Stimulated activated CD4-positive, alpha-beta T cell treated with anti-CD3 and anti-CD28 coated beads, Interleukin-15, amount 100 ng/mL, for 24 hours (primary cell): ENCODE results near the gene TGDS.

Source experiments
- DNase-seq: peaks from one replicate; pipeline ENCODE4 v3.0.0-alpha.2; 2020

Gene TGDS

GRCh38 chr13:94599877-94600276 lies 3.9 kb upstream of the TGDS start:
- no peak for DNase-seq

GRCh38 chr13:94598281-94598680 lies 2.3 kb upstream of the TGDS start:
- no peak for DNase-seq

GRCh38 chr13:94596575-94596971 lies 621 bp upstream of the TGDS start:
- no peak for DNase-seq

GRCh38 chr13:94595001-94595949 lies 677 bp downstream of the TGDS start:
- peak; percentile 52 for DNase-seq

- DNase-seq, result no peak
Measured at GRCh38 chr13:94590744-94591143, 5.2 kb downstream of the TGDS start.

- no peak for DNase-seq
Measured at GRCh38 chr13:94588541-94588940, 7.4 kb downstream of the TGDS start.

GRCh38 chr13:94586371-94586770 lies 9.6 kb downstream of the TGDS start:
- no peak for DNase-seq

- DNase-seq, result no peak
Measured at GRCh38 chr13:94585543-94586101, 10.3 kb downstream of the TGDS start.

- no peak for DNase-seq
Measured at GRCh38 chr13:94583926-94584325, 12.0 kb downstream of the TGDS start.

- DNase-seq, result no peak
Measured at GRCh38 chr13:94579063-94579462, 16.9 kb downstream of the TGDS start.

- DNase-seq, result no peak
Measured at GRCh38 chr13:94569615-94570014, 26.3 kb downstream of the TGDS start.

- no peak for DNase-seq
Measured at GRCh38 chr13:94568443-94568842, 27.5 kb downstream of the TGDS start.

GRCh38 chr13:94567581-94567980 lies 28.4 kb downstream of the TGDS start:
- no peak for DNase-seq

- no peak for DNase-seq
Measured at GRCh38 chr13:94561126-94561525, 34.8 kb downstream of the TGDS start.

- no peak for DNase-seq
Measured at GRCh38 chr13:94560116-94560515, 35.8 kb downstream of the TGDS start.

GRCh38 chr13:94559222-94559795 lies 36.6 kb downstream of the TGDS start:
- no peak for DNase-seq

- DNase-seq, result no peak
Measured at GRCh38 chr13:94558716-94559115, 37.2 kb downstream of the TGDS start.

- no peak for DNase-seq
Measured at GRCh38 chr13:94557684-94558235, 38.2 kb downstream of the TGDS start.

- DNase-seq, result no peak
Measured at GRCh38 chr13:94556621-94557020, 39.3 kb downstream of the TGDS start.

GRCh38 chr13:94556041-94556440 lies 39.9 kb downstream of the TGDS start:
- DNase-seq, result no peak

- no peak for DNase-seq
Measured at GRCh38 chr13:94553766-94554165, 42.2 kb downstream of the TGDS start.

GRCh38 chr13:94552095-94552494 lies 43.9 kb downstream of the TGDS start:
- no peak for DNase-seq

- DNase-seq, result no peak
Measured at GRCh38 chr13:94550062-94550738, 45.8 kb downstream of the TGDS start.
